Measurements from ENCODE around the gene PLCXD1.
"Not testable (repeated sequence)": the region's sequence is repeated elsewhere in the genome, so short reads cannot be mapped to it uniquely, and the experiment has no call there.

The PLCXD1 gene

DNA sequence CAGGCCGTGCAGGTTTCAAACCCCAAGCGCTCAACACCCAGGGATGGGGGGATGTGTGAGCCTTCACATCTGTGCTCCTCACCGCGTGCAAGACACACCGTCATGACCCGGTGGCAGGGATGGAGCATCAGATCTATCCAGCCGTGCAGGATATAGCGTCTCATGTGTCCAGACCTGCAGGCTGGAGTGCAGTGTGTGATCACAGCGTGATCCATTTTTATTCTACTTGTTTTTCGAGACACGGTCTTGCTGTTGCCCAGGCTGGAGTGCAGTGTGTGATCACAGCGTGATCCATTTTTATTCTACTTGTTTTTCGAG is 70.1 kb downstream of the PLCXD1 start:
- DNase-seq (ENCODE audit: low read depth in 3 of 3): not testable (repeated sequence)

DNA sequence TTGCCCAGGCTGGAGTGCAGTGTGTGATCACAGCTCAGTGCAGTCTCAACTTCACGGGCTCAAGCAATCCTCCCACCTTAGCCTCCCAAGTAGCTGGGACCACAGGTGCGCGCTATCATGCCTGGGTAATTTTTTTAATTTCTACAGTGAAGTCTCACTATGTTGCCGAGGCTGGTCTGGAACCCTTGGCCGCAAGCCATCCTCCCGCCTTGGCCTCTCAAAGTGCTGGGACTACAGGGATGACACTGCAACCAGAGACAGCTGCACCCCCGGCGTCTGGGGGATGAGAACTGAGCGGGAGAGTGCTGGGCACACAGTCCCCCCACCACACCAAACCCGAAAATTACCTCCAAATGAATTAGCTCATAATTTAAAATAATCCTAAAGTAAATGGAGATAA is 70.6 kb downstream of the PLCXD1 start:
- no peak for DNase-seq (ENCODE audit: low read depth in 3 of 3)

DNA sequence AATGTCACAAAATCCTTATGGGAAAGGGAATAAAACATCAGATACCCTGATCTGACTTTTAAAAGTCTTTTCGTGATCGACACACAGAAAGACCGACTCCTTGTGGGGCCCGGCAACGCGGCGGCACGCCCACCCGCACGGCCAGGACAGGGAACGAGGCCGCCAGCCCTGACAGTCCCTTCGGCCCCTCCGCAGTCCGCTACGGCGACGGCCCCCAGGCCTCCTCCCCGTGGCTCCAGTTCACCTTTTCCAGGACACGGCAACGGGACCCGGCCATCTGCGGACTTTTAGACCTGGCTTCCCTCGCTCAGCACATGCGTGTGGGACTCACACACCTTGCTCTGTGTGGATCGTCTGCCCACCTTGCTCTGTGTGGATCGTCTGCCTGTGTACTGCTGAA is 71.0 kb downstream of the PLCXD1 start:
- no peak for DNase-seq (ENCODE audit: low read depth in 3 of 3)

DNA sequence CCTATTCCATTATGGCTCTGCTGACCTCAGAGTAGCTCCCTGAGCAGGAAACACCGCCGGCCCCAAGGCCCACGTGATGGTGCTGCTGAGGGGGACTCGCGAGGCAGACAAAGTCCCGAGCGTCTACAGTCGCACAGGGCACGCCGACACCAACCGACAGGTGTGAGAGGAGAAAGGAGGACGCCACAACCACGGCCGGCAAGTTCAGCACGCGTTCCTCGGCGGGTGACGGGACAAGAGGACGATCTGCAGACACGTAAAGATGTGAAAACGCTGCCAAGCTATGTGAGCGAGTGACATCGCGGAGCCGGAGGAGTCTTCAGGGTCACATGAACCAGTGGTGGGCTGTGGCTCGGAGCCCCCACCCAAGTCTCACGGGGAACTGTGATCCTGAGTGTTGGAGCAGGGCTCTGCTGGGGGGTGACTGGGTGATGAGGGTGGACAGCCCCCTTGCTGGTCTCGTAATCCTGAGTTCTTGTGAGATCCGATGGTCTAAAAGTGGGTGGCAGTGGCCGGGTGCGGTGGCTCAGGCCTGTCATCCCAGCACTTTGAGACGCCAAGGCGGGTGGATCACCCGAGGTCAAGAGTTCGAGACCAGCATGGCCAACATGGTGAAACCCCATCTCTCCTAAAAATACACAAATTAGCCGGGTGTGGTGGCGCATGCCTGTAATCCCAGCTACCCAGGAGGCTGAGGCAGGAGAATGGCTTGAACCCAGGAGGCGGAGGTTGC is 71.6 kb downstream of the PLCXD1 start:
- no peak for DNase-seq (ENCODE audit: low read depth in 3 of 3)
